Endothelial cell of umbilical vein (primary cell): Measurements from ENCODE around the gene UFSP2. TPM values are rescaled to one million over a fixed set of nuclear protein-coding genes. Genes with fewer than 3 reads are reported as not detected.

Source experiments
- BruUV-seq: library from RNA; stranded (reverse); fragments of 400-500 nt; replicated peaks from 2 replicates; lab custom pipeline; 2021; lab: Mats Ljungman, UMichigan
- CTCF ChIA-PET: fragments of 300-600, 350-600 bp; sonication (Branson Sonifier 250); formaldehyde crosslinking; loops from one replicate; lab custom pipeline; 2021; ENCODE audit warnings: antibody characterized with exemption, inconsistent platforms; lab: Charles Lee
- POLR2A ChIA-PET: fragments of 300-600, 350-600 bp; sonication (Branson Sonifier 250); formaldehyde crosslinking; loops from one replicate; lab custom pipeline; 2021; ENCODE audit warnings: antibody characterized with exemption, inconsistent platforms; lab: Charles Lee
- DNase-seq: peaks from one replicate; pipeline ENCODE4 v3.0.0-alpha.2; 2011; ENCODE audit warnings: low read depth, low spot score
- FAIRE-seq: peaks from 2 replicates; lab custom pipeline; 2011; peaks lifted over from hg19 to GRCh38; lab: Jason Lieb, UNC
- H2AFZ ChIP-seq: 2 replicates; pipeline ENCODE4 v1.6.0; 2012; ENCODE audit warnings: low read depth, low read length, control low read depth, inconsistent platforms
- H3K27ac ChIP-seq: 2 replicates; pipeline ENCODE4 v1.5.1; 2011; ENCODE audit warnings: low read depth, mild to moderate bottlenecking, control low read depth, low read length, moderate library complexity; ENCODE audit not compliant: insufficient read depth
- H3K27me3 ChIP-seq, 2 experiments: 2 replicates each; pipeline versions ENCODE4 v1.6.0 to v1.6.1; 2011; ENCODE audit warnings: low read length in 2 of 2, mixed read lengths in 1 of 2; ENCODE audit not compliant: control insufficient read depth in 2 of 2, insufficient read depth in 2 of 2
- H3K36me3 ChIP-seq, 2 experiments: 2 replicates in 1 of 2; 3 replicates in 1 of 2; pipeline ENCODE4 v1.5.1; 2011; ENCODE audit warnings: low read length in 2 of 2, mild to moderate bottlenecking in 1 of 2, moderate library complexity in 1 of 2; ENCODE audit not compliant: control insufficient read depth in 2 of 2, insufficient read depth in 2 of 2; ENCODE audit errors: extremely low read depth in 1 of 2
- H3K4me1 ChIP-seq: 3 replicates; pipeline ENCODE4 v1.5.1; 2011; ENCODE audit warnings: mild to moderate bottlenecking, low read length; ENCODE audit not compliant: control insufficient read depth, insufficient read depth; ENCODE audit errors: extremely low read depth
- H3K4me2 ChIP-seq: 2 replicates; pipeline ENCODE4 v1.6.1; 2011; ENCODE audit warnings: low read length, control low read depth, mixed read lengths; ENCODE audit not compliant: insufficient read depth
- H3K4me3 ChIP-seq, 3 experiments: fragments of 200-600 bp in 1 of 3; sonication (generic), shearing (Covaris generic) in 1 of 3; replicated peaks in 1 of 3; 2 replicates each; pipeline ENCODE4 v1.5.1; 2011 to 2016; ENCODE audit warnings: control low read depth in 3 of 3, low read length in 3 of 3, mild to moderate bottlenecking in 2 of 3, inconsistent platforms in 1 of 3, low read depth in 1 of 3, moderate library complexity in 1 of 3; ENCODE audit not compliant: insufficient read depth in 1 of 3
- H3K79me2 ChIP-seq: 2 replicates; pipeline ENCODE4 v1.6.0; 2012; ENCODE audit warnings: low read length, inconsistent platforms; ENCODE audit not compliant: control insufficient read depth, insufficient read depth
- H3K9ac ChIP-seq: replicated peaks from 2 replicates; pipeline ENCODE3; 2011; ENCODE audit warnings: low read length, control low read depth; ENCODE audit not compliant: insufficient read depth; ENCODE audit errors: extremely low read depth
- H3K9me1 ChIP-seq: replicated peaks from 3 replicates; pipeline ENCODE4 v1.6.0; 2011; ENCODE audit warnings: mild to moderate bottlenecking, low read length; ENCODE audit not compliant: control insufficient read depth, insufficient read depth; ENCODE audit errors: extremely low read depth
- H3K9me3 ChIP-seq: replicated peaks from 2 replicates; pipeline ENCODE4 v1.5.1; 2012; ENCODE audit warnings: low read length, inconsistent platforms; ENCODE audit not compliant: control insufficient read depth, insufficient read depth
- H4K20me1 ChIP-seq: replicated peaks from 2 replicates; pipeline ENCODE3; 2011; ENCODE audit warnings: mild to moderate bottlenecking, low read length; ENCODE audit not compliant: control insufficient read depth, insufficient read depth; ENCODE audit errors: extremely low read depth
- CTCF ChIP-seq, 2 donors: IDR thresholded peaks; 1 replicate in 1 of 2; 2 replicates in 1 of 2; pipeline ENCODE4 v1.5.1; 2011; ENCODE audit warnings: low read length in 2 of 2, mild to moderate bottlenecking in 2 of 2, moderate library complexity in 2 of 2, control low read depth in 1 of 2, inconsistent platforms in 1 of 2, low read depth in 1 of 2; ENCODE audit not compliant: insufficient read depth in 1 of 2; ENCODE audit errors: extremely low read depth in 1 of 2
- EZH2 ChIP-seq: IDR thresholded peaks from 2 replicates; pipeline ENCODE4 v1.6.1; 2012; ENCODE audit warnings: borderline replicate concordance, low read depth, mild to moderate bottlenecking, moderate library complexity, low read length, inconsistent platforms; ENCODE audit not compliant: severe bottlenecking
- FOS ChIP-seq: IDR thresholded peaks from 2 replicates; pipeline ENCODE4 v1.6.1; 2011; ENCODE audit warnings: mild to moderate bottlenecking, low read length, moderate library complexity, borderline replicate concordance; ENCODE audit not compliant: insufficient read depth
- GATA2 ChIP-seq: IDR thresholded peaks from 2 replicates; pipeline ENCODE4 v1.7.0; 2011; ENCODE audit warnings: low read depth, mild to moderate bottlenecking, moderate library complexity, mixed read lengths, low read length; ENCODE audit not compliant: insufficient read length, insufficient read depth
- JUN ChIP-seq: IDR thresholded peaks from 2 replicates; pipeline ENCODE4 v1.6.1; 2011; ENCODE audit warnings: borderline replicate concordance, low read depth; ENCODE audit not compliant: insufficient read length, insufficient read depth
- MAX ChIP-seq: IDR thresholded peaks from 2 replicates; pipeline ENCODE4 v1.6.1; 2011; ENCODE audit not compliant: insufficient read depth, insufficient read length
- MYC ChIP-seq: IDR thresholded peaks from one replicate; pipeline ENCODE4 v1.6.1; 2011; ENCODE audit warnings: mild to moderate bottlenecking, low read depth, low read length
- POLR2A ChIP-seq: IDR thresholded peaks from 2 replicates; pipeline ENCODE4 v1.6.1; 2012; ENCODE audit warnings: low read depth, mild to moderate bottlenecking, control low read depth, low read length
- POLR2AphosphoS5 ChIP-seq: IDR thresholded peaks from 2 replicates; pipeline ENCODE4 v1.6.1; 2012; ENCODE audit warnings: low read depth, mild to moderate bottlenecking, control low read depth, low read length, moderate library complexity; ENCODE audit not compliant: insufficient read depth
- dilution Hi-C: fragments of 300-500 bp; cut with MboI; formaldehyde crosslinking; loops from one replicate; pipeline ENCODE4 v1.15.0; 2019; ENCODE audit warnings: low sequenced_read_pairs; ENCODE audit not compliant: extremely low pct_ligation_motif_present
- intact Hi-C: fragments of 100-400 bp; cut with micrococcal nuclease; formaldehyde crosslinking; loops from one replicate; pipeline ENCODE4 v1.10.0; 2022
- polyA plus RNA-seq, 4 experiments: library from polyadenylated mRNA; depleted of rRNA in 3 of 4; stranded (reverse) in 3 of 4; unstranded in 1 of 4; fragments of >200 nt; gene quantifications; 2 replicates each; pipeline versions ENCODE4 v1.2.1 to v1.2.3, GENCODE V29; 2011 to 2012; ENCODE audit warnings: missing spikeins in 1 of 4
- total RNA-seq: library from RNA; stranded (reverse); gene quantifications from 2 replicates; pipeline ENCODE4 v1.2.3, GENCODE V29; 2021

Gene UFSP2
- total and polyA plus RNA-seq, 2 donors (not counting 3 experiments of a cell fraction or from before 2014, with no cell fraction given), result 25.2 to 26.7 TPM

- H3K4me1 ChIP-seq, result peaks cover 23% of the 10 kb centered on the region
- H4K20me1 ChIP-seq, result no peaks in the 10 kb centered on the region
- H3K9me1 ChIP-seq, result no peaks in the 10 kb centered on the region
- H3K9me3 ChIP-seq, result no peaks in the 10 kb centered on the region
- H3K79me2 ChIP-seq, result no peaks in the 10 kb centered on the region
- FAIRE-seq, result no peak
- dilution Hi-C loops (loop anchor here (25.0 kb wide), 1 partner anchor 96 kb away; no protein-coding TSS in a partner anchor), intact Hi-C loops (no loop called here)
- TF ChIP-seq POLR2AphosphoS5 (no peak), JUN (no peak), GATA2 (no peak), CTCF (IDR thresholded peaks at IDR 0.05; ENCODE audit: extremely low read depth in 1 of 2, insufficient read depth in 1 of 2, low read depth in 1 of 2, low read length in 2 of 2) (no peak), POLR2A (no peak), MYC (no peak)
- H3K27ac ChIP-seq, result no peak overlapping the region
- no peak overlapping the region for H3K4me2 ChIP-seq
- no peak for DNase-seq
- ChIA-PET POLR2A (no interaction called here), CTCF (interaction anchor here (1.6 to 2.4 kb wide), 3 partner anchors 20 to 214 kb away, joined by 4 to 5 read pairs (median 5); partner anchors contain the start of gene SNX25)
- H3K9ac ChIP-seq, result no peak overlapping the region
- no peaks in the 10 kb centered on the region for H3K27me3 ChIP-seq
- H3K36me3 ChIP-seq, result no peaks in the 10 kb centered on the region
- H3K4me3 ChIP-seq, result no peak overlapping the region
- no TSS peak for BruUV-seq
- no peak overlapping the region for H2AFZ ChIP-seq
Observed at GRCh38 chr4:185383451-185383850, 42.3 kb downstream of the UFSP2 start.

- no peaks in the 10 kb centered on the region for H3K9me3 ChIP-seq
- DNase-seq (no peak), FAIRE-seq (no peak)
- H3K27ac ChIP-seq, result no peak overlapping the region
- BruUV-seq, result no TSS peak
- peaks cover 0 to 3% of the 10 kb centered on the region in 2 experiments for H3K36me3 ChIP-seq
- H3K27me3 ChIP-seq, result no peaks in the 10 kb centered on the region
- intact Hi-C loops, result no loop called here
- H3K79me2 ChIP-seq, result no peaks in the 10 kb centered on the region
- H3K4me2 ChIP-seq, result no peak overlapping the region
- dilution Hi-C loops, result loop anchor here (25.0 kb wide), 1 partner anchor 95 kb away; no protein-coding TSS in a partner anchor
- H2AFZ ChIP-seq, result no peak overlapping the region
- H4K20me1 ChIP-seq, result no peaks in the 10 kb centered on the region
- no peak overlapping the region for H3K9ac ChIP-seq
- peaks cover 23% of the 10 kb centered on the region for H3K4me1 ChIP-seq
- ChIA-PET POLR2A (no interaction called here), CTCF (no interaction called here)
- H3K9me1 ChIP-seq, result no peaks in the 10 kb centered on the region
- no peak overlapping the region for H3K4me3 ChIP-seq
- TF ChIP-seq MAX (no peak), GATA2 (no peak), POLR2AphosphoS5 (no peak), CTCF (IDR thresholded peaks at IDR 0.05; ENCODE audit: extremely low read depth in 1 of 2, insufficient read depth in 1 of 2, low read depth in 1 of 2, low read length in 2 of 2) (no peak), MYC (no peak), POLR2A (no peak), JUN (no peak), FOS (no peak), EZH2 (no peak)
Observed at GRCh38 chr4:185382754-185383153, 43.0 kb downstream of the UFSP2 start.
